NT2/D1 (cell line): ENCODE measurements around the gene ALDH9A1.

Source experiments
- SUZ12 ChIP-seq: IDR thresholded peaks from 2 replicates; pipeline ENCODE4 v1.6.1; 2011; ENCODE audit not compliant: insufficient read length, insufficient read depth; ENCODE audit errors: extremely low read depth
- YY1 ChIP-seq: IDR thresholded peaks from 2 replicates; pipeline ENCODE4 v1.6.1; 2011; ENCODE audit not compliant: insufficient read length, insufficient read depth
- ZNF274 ChIP-seq: IDR thresholded peaks from 2 replicates; pipeline ENCODE4 v1.6.1; 2011; ENCODE audit warnings: mild to moderate bottlenecking, low read depth, low read length

- TF ChIP-seq ZNF274 (no peak), YY1 (no peak), SUZ12 (no peak)
Observed at GRCh38 chr1:165717918-165718515, 19.7 kb upstream of the ALDH9A1 start.
